HG03196 (cell line): ENCODE results near the gene FGGY.
"Not testable (repeated sequence)": the region's sequence is repeated elsewhere in the genome, so short reads cannot be mapped to it uniquely, and the experiment has no call there.

Experiments used
- ATAC-seq: cut with Tn5 transposase; IDR thresholded peaks from one replicate; pipeline ENCODE4 v1.9.1; 2021; ENCODE audit not compliant: unreplicated experiment

The FGGY gene

DNA sequence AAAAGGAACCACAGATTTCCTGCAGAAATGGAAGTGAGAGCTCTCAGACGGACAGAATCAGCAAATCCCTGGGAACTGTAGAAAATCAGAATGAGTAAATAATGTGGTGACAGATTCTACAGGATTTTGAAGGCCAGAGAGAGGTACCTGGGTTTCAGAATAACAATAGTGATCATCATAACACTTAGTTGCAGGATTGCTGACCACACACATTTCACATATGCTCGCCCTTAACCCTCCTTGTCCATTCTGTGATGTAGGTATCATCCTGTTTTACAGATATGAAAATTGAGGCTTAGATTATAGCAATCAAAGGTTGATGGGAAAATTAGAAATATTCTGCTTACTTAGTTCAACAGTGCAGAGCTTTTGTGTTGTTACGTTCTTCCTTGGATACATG is 419.9 kb downstream of the FGGY start:
- ATAC-seq = no peak

GRCh38 chr1:59718064-59718988 is 421.4 kb downstream of the FGGY start:
- no peak for ATAC-seq

DNA sequence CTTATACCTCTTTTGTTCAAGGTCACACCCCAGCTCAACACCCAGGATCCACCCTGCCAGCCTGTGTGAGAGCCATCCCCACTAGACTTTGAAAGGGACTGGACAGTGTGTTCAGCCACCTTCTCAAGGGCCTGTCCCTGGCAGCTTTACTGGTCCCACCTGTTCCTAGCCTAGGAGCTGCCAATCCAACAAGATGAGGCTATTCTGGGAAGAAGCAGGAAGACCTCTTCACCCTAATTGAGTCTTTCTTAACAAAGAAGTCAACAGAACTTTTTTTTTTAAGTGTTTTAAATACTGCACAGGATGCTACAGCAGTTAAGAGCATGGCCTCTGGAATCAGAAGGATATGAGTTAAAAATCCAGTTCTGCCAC is 422.1 kb downstream of the FGGY start:
- ATAC-seq = no peak

- ATAC-seq = no peak
Measured at GRCh38 chr1:59720326-59721115, 423.6 kb downstream of the FGGY start.

- ATAC-seq = no peak
Measured at GRCh38 chr1:59730302-59730701, 433.4 kb downstream of the FGGY start.

DNA sequence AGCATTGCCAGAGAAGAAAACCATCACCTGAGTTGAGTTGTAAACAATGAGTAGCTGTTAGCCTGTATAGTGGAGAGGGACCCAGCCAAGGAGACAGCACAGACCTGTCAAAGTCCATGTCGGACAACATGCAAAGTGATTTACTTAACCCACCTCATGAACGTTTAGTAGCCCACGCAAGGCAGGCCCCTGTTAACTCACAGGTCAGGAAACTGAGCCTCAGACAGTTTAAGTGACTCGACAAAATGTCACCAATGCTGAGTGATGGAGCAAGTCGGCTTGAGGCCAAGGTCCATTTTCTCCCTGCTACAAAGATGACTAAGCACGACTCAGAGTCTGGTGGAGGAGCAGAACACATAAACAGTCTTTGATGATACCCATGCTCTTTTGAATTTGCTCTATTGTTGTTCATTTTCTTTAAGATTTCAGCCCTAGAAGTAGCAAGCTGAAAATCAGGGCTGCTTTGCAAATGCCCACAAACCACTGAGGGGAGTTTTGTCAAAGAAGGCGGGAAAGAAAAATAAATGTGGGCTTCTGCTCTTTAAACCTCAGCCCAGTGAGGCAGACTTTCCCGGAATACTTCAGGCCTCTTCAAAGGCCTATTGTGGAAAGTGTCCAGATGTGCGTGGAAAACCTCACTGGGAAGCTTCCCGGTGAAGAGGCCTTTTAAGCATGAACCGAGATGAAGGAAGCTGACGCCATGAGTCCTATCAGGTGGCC is 434.0 kb downstream of the FGGY start:
- ATAC-seq = no peak

GRCh38 chr1:59731591-59731990 is 434.7 kb downstream of the FGGY start:
- ATAC-seq = no peak

DNA sequence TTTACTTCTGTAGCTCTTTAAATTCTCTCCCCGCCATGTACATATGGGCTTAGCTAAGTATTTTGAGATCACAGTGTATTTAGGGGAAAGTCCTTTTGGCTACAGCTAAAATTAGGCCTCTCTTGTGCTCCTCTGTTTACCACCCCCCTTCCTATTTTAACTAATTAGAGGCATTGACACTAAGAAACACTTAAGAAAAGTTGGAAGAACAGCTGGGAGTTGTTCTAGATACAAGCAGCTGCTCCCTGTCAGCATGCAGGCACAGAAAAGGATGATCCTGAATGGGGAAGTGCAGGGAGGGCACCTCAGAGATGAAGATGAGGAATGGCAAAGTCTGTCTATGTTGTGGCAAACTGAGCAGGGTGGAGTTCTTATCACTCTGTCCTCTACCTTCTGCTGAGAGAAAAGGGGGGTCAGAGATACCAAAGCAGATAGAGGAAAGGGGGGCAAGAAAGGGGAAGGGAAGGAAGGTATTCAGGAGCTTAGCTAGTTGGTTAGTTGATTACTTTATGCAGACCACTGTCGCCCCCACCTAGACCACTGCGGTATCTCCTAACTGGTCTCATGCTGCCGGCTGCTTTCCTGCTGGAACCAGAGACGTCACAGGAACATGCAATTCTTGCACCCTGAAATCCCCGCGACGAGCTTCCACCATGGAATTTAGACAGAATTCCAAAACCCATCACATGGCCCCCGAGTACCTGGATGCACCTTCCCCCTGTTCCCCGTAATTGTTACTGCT is 435.5 kb downstream of the FGGY start:
- no peak for ATAC-seq

DNA sequence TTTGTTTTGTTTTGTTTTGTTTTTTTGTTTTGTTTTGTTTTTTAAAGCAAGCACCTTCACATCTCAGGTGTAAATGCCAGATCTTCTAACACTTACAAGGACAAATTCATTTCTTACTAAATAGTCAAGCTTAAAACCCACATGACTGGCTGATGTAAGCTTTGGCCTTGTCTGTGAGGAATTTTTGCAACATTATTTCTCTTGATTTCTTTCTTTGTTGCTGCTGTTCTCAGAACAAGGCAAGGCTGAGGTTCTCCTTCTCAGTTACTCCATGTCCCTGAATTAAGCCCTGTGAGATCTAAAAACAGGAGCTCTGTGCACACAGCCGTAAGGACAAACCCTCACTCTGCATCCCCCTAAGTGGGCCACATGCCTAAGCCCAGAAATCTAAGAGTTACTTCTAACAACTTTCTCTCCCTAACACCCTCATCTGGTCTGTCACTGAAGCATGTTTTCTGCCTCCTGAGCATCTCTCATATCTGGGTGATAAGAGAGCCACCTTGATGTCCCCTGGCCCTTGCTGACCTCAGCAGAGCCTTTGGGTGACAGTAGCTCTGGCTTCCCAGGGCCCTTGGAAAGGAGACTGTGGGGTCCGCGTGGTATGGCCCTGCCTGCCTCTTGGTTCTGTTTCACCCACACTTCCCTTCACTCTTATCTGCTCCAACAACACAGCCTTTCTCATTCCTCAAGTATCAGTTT is 436.7 kb downstream of the FGGY start:
- no peak for ATAC-seq

DNA sequence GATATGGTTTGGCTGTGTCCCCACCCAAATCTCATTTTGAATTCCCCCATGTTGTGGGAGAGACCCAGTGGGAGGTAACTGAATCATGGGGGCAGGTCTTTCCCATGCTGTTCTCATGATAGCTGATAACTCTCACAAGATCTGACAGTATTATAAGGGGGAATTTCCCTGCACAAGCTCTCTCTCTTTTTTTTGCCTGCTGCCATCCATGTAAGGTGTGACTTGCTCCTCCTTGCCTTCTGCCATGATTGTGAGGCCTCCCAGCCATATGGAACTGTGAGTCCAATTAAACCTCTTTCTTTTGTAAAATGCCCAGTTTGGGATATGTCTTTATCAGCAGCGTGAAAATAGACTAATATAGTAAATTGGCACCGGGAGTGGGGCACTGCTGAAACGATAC is 439.0 kb downstream of the FGGY start:
- not testable (repeated sequence) for ATAC-seq

- ATAC-seq = no peak
Measured at GRCh38 chr1:59736744-59737143, 439.9 kb downstream of the FGGY start.

GRCh38 chr1:59737638-59738037 is 440.7 kb downstream of the FGGY start:
- no peak for ATAC-seq

GRCh38 chr1:59738152-59738551 is 441.3 kb downstream of the FGGY start:
- no peak for ATAC-seq

DNA sequence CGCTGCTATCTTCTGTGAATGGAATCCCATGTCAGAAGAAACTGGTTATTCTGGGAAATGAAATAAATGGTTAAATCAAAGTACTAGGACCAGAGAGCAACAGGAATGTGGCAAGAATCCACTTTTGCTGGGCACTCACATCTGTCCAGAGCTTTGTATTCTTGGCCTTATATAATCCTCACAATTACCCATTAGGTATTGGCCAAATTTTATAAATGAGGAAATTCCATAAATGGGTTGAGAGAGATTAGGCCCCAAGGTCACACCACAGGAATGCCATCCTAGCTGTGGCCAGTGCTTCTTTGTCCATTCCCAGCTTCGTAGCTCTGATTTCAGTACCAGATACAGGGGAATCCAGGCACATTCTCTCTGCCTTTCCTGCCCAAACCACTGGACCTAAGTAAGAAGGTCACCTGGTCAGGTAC is 441.7 kb downstream of the FGGY start:
- no peak for ATAC-seq

DNA sequence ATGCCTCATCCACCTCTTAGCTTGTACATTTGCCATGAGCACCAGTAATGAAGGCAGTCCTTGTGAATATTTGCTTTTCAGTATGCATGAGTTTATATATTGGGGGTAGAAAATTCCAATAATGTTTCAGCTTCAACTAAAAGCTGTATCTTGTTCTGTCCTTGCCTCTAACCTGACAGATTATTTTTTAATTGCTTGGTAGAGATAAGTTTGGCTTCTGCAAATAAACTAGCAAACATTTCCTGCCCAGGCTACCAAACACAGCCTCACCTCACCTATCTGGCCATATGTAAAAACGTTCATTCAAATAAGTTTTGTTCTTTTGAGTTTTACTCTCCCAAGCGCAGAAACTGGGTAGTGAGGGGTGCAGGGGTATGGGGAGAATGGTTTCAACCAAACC is 442.2 kb downstream of the FGGY start:
- ATAC-seq = no peak

DNA sequence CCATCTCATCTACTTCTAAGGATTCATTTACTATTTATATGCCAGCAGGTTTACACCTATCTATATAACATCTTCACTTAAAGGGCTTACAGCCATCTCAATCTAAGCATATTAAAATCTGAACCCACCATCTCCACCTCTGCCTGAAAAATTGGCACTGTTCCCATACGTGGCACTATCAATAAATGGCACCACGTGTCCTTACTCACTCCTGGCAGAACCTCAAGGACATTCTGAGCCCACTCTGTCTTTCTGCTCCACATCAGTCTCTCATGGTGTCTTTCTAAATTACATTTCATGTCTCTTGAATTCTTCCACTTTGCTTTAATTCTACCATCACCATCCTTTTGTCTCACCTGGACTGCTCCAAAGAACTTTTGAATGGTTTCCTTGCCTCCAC is 445.6 kb downstream of the FGGY start:
- ATAC-seq = no peak

DNA sequence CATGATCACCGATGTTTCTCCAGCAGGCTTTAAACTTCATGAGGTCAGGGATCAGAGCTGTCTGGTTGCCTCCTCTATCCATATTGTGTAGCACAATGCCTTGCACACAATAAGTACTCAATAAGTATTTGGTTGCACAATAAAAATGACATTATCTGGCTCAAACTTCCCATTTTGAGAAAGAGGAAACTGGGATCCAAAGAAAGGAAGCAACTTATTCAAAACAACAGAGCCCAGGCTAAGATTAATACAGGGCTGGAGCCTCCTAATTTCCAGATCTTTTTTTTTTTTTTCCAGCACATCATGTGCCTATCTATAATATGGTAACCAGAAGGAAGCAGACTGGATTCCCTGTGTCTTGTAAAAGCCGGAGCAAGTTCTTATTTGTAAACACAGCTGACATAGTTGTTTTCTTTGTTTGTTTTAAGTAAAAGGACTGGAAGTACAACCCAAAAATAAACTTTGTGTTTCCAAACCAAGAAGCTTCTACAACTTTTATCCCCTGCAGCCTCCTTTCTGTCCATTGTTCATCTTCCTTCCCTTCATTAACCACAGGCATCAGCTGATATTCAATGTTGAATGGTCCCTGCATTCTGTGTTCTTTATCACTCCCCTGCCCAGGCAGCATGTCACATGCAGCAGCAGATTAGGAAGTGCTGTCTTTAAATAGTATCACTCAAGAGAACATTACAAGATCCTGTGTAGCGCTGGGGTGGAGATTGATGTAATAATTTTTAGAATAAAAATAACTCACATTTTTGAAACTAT is 446.6 kb downstream of the FGGY start:
- no peak for ATAC-seq

GRCh38 chr1:59747420-59748024 is 450.6 kb downstream of the FGGY start:
- ATAC-seq = no peak

GRCh38 chr1:59748123-59748522 is 451.2 kb downstream of the FGGY start:
- ATAC-seq = no peak
